Heart left ventricle (tissue), 13 donors: ENCODE measurements around the gene DDX43.

ENCODE experiments used
- POLR2A ChIP-seq, 2 donors: fragments of 450-650 bp; IDR thresholded peaks; one replicate each; pipeline ENCODE4 v1.6.1; 2017; ENCODE audit warnings: antibody characterized with exemption in 2 of 2, mild to moderate bottlenecking in 2 of 2, moderate library complexity in 2 of 2
- TF ChIP-seq, protein P1 (sequence below), 12 donors: fragments of 200-600 bp; sonication (generic) in 4 of 12; IDR thresholded peaks; one replicate each; pipeline versions ENCODE4 v1.5.0 to v1.8.0; 2018 to 2022; ENCODE audit warnings: antibody characterized with exemption in 12 of 12, mild to moderate bottlenecking in 5 of 12
- donor health status: ischemic (EF 13 %, LVEDD 7.1; RV severe dilation, severe dysfunction).
- donor health status: DM: no; HTN: yes; CAD: no.
- donor health status: DM: no; HTN: no; CAD: no.
- donor health status: ischemic (EF 25% LVEDD 6.9; RV normal size, moderate dysfunction).
- donor health status: ischemic (EF 25% LVEDD 5.7; RV mildly dilated, moderate dysfunction).
- donor health status: ischemic (EF 35%, LVEDD 5.7; RV mildly dilated, moderate dysfunction).
- donor health status: nonischemic (EF 11% LVEDD 7.7; RV severe dilation, severe dysfunction).
- donor health status: DM: yes; HTN: yes; CAD: no.
- donor health status: PGD.
- donor health status: ischemic (EF 29% LVEDD 5.4; RV normal size, mild dysfunction).
- donor health status: nonischemic (EF 23%, LVEDD 6.1; RV moderate dilation, normal function).

DNA sequence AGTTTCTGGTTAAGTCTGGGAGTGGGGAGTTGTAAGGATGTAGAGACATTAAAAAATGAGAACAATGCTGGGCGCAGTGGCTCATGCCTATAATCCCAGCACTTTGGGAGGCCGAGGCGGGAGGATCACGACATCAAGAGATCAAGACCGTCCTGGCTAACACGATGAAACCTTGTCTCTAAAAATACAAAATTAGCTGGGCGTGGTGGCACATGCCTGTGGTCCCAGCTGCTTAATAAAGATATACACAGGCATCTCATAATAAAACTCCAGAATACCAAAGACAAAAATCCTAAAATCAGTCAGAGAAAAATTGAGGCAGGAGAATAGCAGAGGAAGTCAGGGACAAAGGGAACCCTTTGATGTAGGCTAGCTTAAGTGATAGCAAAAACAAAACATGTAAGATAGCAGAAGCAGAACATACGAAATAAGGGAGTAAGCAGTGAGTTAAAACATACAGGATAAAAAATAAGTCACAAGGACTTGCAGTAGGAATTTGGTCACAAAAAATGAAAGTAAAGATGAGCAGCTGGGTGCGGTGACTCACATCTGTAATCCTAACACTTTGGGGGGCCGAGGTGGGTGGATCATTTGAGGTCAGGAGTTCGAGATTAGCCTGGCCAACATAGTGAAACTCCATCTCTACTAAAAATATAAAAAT, 23.6 kb downstream of the DDX43 start:
- TF ChIP-seq, protein P1, sequence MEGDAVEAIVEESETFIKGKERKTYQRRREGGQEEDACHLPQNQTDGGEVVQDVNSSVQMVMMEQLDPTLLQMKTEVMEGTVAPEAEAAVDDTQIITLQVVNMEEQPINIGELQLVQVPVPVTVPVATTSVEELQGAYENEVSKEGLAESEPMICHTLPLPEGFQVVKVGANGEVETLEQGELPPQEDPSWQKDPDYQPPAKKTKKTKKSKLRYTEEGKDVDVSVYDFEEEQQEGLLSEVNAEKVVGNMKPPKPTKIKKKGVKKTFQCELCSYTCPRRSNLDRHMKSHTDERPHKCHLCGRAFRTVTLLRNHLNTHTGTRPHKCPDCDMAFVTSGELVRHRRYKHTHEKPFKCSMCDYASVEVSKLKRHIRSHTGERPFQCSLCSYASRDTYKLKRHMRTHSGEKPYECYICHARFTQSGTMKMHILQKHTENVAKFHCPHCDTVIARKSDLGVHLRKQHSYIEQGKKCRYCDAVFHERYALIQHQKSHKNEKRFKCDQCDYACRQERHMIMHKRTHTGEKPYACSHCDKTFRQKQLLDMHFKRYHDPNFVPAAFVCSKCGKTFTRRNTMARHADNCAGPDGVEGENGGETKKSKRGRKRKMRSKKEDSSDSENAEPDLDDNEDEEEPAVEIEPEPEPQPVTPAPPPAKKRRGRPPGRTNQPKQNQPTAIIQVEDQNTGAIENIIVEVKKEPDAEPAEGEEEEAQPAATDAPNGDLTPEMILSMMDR (IDR thresholded peaks at IDR 0.05): no peak
- no peak for TF ChIP-seq POLR2A (IDR thresholded peaks at IDR 0.05)
